GM21723 (cell line): ENCODE data around the gene ANK3.
A peak's percentile ranks its signal among the peaks of the same experiment; 100 is the strongest.

Source experiments
- ATAC-seq: cut with Tn5 transposase; IDR thresholded peaks from one replicate; pipeline ENCODE4 v1.9.1; 2021; ENCODE audit warnings: mild to moderate bottlenecking, moderate library complexity; ENCODE audit not compliant: unreplicated experiment

Gene ANK3

DNA sequence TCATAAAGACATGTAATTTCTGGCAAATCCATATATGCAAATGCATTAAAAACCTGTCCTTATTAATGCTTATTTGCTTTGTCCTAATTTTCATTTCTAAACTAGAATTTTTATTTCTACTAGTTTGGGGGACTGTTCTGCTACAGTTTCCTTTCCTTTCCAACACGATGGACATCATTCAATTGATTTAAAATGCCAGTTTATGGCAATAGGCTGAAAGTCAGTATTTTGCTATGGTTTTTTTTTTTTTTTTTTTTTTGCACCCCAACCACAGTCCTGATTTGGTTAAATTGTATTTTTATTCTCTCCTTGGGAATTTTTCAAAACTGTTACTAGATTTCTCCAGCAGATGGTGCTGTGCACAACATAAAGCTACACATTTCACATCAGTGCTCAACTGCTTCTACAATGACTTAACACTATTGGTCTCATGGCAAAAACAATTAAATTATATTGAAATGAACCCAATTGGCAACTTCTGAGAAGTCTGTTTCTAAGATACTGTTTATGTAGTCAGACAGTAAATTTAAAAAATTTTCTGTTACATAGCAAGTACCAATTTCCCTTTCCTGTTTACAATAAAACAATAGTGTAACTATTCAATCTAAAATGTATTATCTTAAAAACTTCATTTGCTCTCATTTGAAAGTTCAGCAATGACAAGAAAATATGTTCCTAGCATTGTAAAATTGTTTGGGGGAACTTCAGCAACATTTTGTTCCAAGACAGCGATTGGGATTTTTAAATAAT is 289.5 kb downstream of the ANK3 start:
- no peak for ATAC-seq

DNA sequence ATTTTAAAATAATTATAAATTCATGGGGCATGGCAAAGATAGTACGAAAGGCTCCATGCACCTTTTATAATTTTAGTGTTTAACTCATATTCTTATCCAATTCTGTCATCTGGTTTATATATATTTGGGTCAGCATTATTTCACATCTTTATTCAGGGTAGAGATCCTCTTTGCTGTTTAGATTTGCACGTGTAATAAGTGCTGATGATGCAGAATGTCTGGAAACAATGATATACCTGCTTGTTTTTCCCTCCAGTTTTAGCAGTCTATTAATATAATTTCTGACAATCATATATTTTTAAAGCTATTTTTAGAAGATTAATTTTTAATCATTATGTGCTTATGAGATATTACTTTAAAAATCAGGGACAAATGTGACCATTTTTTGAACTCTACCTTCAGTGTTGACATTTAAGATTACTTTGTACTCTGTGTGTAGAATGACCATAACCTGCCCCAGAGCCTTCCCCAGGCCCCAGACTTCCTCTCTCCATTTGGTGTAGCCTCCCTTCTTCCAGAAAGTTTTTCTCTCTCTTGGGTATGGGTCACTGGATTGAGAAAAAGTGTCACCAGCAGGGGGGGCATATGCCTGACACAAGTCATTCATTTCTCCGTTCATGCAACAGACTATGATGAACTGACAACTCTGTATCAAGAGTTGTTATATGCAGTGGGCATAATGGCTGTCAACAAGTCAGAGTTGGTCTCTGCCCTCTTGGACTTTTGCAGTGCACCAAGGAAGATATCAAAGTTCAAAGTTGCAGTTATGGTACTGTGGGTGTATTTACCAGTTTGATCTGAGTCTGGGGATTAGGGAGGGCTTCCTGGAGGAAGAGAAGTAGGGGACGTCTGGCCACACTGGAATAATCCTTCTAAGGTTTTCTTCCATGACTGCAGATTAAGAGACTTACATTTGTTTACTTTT is 290.7 kb downstream of the ANK3 start:
- ATAC-seq, result no peak

DNA sequence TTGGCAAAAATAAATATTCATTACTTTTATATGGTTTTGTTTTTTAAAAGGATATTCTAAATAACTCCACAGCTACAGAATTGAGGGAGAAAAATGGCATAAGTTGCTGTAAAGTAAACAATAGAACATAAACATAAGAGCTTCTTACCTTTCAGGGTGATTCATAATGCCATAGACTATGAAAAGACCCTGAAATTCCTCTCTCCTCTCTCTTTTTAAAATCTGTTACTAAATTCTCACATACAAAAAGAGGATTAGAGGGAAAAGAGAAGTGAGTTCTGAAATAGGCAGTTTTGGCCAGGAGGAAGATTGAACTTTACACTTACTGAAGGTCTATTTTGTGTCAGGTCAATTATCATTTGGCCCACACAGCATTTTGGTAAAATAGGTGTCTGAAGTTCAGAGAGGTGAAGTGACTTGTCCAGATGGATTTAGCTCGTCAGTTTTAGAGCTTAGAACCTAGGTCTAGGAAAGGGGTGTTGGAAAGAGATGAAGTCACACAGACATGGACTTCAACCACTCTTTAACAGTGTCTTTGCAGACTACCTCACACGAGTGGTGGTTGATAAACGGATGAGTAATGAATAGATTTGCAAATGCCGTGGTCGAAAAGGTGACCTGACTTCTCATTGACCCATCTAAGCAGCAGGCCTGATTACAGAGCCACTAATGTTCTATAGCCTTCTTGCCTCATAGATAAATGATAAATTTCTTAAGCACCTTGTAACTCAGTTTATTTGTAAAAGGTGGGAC is 292.7 kb downstream of the ANK3 start:
- ATAC-seq, result peak; percentile 73

DNA sequence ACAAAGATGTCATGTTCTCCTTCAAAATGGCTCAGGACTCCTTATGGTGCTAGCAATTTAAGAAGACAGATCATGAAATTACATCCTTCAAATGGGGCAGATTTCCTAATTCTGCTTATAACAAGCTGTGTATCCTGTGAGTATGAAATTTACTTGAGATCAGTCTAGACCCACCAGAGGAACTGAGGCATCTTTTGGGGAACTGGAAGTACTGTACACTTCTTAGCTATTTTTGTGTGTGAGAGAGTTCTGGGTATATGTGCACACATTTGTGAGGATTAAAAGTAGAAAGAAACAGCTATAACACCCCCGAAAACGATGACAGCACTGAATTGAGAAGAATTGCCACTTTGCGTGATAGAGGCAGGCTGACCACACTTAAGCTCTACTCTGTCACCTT is 296.4 kb downstream of the ANK3 start:
- ATAC-seq, result peak; percentile 61

DNA sequence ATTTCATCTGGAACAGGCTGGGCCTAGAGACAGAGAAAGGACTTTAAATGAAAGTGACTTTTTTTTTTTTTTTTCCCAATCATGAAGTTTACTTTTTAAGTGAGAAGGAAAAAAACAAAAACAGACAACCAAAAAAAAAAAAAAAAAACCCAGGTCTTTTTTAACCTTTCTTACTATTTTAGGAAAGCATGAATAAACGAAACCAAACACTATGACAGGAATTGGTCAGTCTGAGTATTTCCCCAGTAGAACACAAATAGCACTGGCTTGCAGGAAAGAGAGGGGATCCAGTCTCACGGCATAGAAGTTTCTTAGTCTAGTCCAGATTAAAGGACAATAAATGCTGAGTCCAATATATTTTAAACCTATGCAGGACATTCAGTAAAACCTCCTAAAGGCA is 302.8 kb downstream of the ANK3 start:
- peak; percentile 82 for ATAC-seq

DNA sequence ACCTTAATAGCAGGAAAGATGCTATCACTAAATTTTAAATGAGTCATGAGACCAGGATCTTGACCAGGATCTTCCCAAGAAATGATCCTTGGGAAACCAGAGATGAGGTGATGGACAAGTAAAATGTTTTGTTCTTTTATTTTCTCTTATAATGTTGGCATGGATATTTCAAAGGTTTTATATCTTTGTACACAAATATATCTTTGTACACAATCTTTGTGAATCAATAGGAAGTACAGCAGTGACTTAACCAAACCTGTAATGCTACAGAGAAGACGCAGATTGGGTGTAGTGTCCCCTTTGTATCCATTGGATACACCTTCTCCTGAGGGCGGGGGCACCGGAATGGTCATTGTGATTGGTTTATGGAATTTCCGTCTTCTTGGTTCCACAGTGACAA is 303.3 kb downstream of the ANK3 start:
- no peak for ATAC-seq

DNA sequence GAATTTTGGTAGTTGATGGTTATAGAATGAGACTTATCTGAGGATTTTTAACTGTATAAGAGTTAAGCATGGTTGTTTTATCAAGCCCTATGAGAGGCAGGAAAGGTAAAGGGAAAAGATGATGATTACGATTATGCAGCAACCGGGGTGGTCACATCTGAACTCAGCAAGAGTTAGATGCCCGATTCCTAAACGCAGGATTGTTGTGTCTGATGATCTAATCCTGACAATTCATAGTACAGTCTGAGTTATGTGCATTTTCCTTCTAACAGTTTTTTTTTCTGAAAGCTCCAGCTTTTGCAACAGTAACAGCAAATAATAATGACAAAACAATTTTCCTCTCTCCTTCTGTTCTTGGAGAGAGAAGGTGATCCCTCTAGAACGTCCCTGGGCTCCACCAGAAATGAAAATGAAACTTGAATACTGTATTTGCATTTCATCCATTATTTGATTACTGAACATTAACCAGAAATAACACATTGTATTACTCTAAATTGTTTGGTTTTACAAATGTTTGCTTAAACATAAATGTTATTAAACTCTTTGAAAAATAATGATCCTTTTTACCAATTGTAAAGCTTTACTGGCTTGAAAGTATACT is 306.8 kb downstream of the ANK3 start:
- ATAC-seq, result no peak

DNA sequence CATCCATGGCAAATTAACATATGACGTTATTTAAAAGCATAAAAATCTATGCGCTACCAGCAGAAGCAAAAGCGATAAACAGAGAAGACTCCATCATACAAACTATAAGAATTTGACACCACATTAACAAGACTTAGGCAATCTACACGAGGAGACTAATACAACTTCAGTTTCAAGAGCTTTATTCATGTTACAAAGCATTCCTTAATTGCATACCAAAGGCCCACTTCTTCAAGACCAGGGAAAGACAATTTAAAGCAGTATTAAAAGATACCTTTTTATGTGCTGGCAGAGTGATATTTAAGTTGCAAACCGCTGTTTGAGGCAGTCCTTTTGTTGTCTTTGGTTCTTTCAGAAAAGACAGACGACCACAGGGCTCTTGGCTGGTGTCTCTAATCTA is 307.3 kb downstream of the ANK3 start:
- no peak for ATAC-seq

DNA sequence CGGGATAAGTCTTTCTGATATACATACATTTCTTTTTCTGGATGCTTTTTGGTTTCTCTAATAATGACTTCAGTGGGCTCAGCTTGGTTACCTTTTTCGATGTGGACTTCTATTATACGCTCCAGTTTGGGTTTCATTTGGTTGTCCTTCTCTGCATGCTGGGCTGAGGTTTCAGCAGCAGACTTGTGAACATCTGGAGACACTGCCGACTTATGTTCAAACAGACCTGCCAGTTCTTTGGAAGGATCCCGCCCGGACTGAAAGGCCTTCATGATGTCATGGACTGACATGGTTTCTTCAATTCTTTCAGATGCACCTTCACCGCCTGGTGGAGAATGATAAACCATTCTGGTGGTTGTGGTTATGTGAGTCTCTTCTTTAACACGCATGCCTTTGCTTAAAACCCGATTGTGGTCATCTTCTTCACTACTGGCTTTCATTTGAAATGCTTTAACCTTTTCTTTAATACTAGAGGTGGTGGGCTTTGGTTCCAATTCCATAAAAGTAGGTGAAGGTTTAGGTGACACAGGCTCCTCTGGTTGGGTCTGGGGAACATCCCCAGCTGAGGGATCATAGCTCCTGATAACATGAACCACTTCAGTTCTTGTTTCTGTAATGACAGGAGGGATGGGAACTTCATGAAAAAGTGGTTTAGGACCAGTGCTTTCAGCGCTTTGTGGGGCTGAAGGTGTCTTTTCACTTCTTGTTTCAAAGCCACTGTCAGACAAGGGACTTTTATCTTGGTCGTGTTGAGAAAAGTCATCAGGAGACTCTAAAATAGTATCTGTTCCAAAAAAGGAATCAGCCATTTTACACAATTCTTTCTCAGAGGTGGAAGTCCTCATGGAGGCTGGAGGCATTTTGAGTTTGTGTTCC is 315.7 kb downstream of the ANK3 start:
- peak; percentile 96 for ATAC-seq

DNA sequence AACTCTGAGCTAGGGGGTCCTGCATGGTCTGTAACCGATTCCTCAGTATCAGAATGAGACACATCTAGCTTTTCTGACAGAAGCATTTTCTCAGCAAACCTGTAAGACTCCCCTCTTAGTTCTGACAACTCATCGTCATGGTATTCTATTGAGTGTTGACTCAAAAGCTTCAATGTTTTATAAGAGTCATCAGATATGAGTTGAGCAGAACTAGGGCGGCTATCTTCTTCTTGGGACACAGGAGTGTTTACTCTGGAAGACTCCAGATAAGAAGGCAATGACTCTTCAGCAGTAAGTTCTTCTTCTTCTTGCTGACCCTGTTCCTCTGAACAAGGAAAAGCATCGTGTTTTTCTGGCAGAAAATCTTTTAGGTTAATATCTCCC is 316.3 kb downstream of the ANK3 start:
- ATAC-seq, result no peak

DNA sequence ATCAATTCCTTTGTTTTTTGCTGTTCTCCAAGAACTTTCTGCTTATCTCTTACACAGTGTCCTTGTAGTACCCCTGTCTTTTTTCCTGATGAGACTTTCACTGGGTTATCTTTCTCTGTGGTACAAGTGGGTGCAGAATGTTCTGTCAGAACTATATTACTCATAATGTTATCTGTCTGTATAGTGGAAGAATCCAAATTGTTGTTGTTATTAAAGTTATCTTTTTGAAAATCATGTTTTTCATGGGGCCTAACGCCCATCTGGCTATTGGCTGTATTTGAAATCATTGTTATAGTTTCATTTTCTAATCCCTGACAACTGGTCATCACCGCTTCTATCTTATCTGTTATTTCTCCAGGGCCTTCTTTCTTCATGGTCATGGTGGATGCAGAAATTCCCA is 320.4 kb downstream of the ANK3 start:
- ATAC-seq, result no peak

DNA sequence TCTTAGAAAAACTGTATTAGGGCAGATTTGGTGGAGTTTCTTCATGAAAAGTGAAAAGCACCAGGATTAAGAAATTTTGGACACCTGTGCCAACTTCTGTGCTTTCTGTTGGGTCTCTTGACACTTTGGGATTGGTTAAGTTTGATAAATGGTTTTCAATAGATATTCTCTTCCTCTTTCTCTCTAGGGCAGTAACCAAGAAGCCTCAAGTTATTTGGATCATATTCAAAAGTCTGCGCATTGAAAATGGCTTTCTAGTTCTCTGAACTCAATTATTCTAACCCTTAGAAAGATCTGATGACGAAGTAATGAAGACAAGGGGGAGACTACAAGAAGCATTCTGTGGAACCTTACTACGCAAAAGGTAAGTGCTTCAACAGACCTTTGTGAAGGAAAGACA is 339.3 kb downstream of the ANK3 start:
- ATAC-seq, result no peak

DNA sequence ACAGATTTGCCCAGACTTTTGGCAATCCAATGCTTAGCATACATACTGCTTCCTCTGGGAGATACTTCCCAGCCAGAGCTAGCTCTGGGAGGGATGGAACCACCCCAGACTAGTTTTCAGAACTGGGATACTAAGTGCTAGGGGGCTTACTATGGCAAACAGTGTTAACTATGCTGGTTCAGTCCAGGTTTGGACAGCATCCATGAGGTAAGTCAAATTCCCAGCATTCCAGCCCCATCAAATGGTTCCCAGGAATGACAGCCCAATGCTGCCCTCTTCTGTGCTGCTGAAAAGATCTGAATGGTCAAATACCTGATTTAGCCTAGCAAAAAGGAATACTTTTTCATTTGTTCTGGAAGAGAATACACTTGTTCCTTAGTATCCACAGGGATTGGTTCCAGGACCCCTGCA is 341.6 kb downstream of the ANK3 start:
- ATAC-seq, result no peak

DNA sequence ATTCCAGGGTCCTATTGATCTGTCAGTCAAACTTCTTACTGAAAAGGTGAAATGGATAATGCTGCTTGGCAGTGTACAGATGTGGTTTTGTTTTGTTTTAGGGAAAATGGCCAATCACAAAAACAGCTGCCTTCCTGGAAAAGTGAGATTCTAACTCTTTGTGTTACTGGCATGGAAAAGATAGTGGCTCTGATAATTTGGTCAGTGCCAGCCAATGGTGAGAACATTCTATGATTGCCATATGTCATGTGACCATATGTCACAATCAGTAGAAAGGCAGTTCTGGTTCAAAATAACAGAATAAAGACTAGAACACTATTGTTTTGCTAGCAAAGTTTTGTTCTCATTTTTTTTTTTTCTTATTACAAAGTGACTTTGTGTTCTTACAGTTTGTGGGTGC is 344.1 kb downstream of the ANK3 start:
- ATAC-seq, result no peak

DNA sequence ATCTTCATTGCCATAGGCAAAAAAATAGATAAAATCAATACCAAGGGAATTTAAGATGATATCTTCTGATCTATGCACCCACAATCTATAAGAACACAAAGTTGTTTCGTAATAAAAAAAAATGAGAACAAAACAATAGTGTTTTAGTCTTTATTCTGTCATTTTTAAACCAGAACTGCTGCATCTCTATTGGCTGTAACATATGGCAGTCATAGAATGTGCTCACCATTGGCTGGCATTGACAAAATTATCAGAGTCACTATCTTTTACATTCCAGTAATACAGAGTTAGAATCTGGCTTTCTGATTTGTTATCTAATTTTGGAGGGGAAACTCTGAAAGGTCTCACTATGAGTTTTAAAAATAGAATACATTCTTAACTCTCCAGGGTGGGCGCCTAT is 344.7 kb downstream of the ANK3 start:
- ATAC-seq, result no peak

DNA sequence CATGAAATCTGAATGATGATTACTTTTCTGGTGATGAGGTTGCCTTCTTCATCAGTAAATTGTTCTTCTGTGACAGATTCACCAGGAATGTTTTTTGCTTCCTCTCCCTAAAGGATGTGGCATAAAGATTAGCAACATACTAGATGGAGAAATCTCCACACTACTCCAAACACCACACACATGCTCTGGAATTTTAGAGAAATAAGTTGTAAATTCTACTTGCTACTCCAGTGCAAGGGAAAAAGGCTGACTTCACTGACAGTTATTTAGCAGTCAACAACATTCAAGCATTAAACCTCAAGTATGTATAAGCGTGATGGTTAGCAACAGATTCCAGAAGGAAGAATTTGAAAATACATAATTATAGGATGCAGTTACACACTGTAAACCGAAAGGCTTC is 345.4 kb downstream of the ANK3 start:
- no peak for ATAC-seq

DNA sequence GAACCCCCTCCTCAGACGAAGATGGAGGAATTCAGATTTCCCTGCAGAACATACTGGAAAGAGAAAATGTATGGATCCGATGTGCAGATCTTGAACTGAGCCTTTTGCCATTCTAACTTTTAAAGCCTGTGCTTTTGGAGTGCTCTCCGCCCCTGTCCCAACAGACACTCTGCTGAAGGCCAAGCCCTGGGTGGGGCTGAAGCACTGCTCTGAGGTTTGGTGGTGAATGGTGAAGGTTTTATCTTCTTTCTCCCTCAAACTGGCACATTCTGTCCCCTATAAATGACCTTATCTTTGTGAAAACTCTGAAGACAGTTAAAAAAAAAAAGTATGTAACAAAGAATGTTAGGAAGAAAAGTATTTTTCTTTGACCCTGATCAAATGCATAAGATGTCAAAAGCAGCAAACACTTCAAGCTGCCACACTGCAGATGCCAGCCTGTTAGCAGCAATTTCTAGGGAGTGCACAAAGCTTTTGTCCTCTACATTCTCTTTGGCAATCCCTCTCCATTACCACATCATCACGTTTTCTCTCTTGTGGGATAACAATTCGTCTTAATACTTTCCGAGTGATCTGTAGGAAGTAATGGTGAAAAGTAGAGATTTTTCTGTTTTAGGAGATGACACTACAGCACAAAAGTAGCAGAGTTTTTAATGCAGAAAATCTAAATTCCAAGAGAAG is 346.0 kb downstream of the ANK3 start:
- no peak for ATAC-seq

DNA sequence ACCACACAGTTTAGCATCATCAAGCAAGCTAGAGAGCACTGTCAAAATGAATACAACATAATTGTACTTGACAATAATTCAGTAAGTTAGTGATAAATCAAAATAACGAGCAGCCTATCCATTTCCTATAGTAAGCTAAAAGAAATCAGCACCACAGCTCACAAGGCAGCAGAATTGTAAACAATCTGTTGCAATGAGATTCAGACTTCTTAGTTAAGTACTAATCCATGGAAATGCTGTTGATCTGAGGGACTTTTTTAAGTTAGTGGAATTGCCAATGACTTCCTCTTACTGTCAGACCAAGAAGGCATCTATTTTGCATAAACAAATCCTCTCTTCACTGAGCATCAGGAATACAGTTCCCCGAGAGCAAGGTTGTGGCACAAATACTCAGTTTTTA is 346.8 kb downstream of the ANK3 start:
- no peak for ATAC-seq

DNA sequence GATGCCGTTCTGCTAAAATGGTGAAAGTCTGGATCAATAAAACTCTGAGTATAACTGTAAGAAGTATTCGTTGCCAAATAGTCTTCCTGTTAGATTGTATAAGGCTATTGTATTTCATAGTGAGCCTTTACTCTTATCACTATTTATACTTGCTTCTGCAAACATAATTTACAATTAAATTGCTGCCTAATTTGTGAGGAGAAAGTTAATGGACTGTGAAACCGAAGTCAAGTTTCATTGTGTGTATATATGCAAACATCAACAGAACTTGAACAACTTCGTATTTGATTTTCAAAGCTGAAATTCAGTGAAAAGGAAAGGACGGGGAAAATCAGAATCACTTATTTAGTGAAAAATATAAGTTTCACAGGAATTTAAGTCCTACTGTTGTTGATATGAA is 347.4 kb downstream of the ANK3 start:
- no peak for ATAC-seq
